Mucosa of descending colon (tissue), 3 donors: ENCODE measurements around the gene LY6G6F. TPM values are rescaled to one million over a fixed set of nuclear protein-coding genes. Genes with fewer than 3 reads are reported as not detected.

Experiments
- ATAC-seq: fragments of 200-7000 bp; cut with Tn5 transposase; one replicate; pipeline ENCODE4 v1.9.1; 2020; ENCODE audit warnings: mild to moderate bottlenecking, moderate library complexity
- DNase-seq, 3 donors: peaks; one replicate each; pipeline ENCODE4 v3.0.0-alpha.2; 2020
- H3K36me3 ChIP-seq: fragments of 200-600 bp; one replicate; pipeline ENCODE4 v1.8.0; 2021; ENCODE audit warnings: low read depth, mild to moderate bottlenecking
- H3K4me1 ChIP-seq: fragments of 200-600 bp; one replicate; pipeline ENCODE4 v1.8.0; 2021; ENCODE audit warnings: low read depth, mild to moderate bottlenecking
- H3K4me3 ChIP-seq: fragments of 200-600 bp; one replicate; pipeline ENCODE4 v1.8.0; 2021; ENCODE audit warnings: mild to moderate bottlenecking
- H3K9me3 ChIP-seq: fragments of 200-600 bp; one replicate; pipeline ENCODE4 v1.8.0; 2021; ENCODE audit warnings: mild to moderate bottlenecking
- CTCF ChIP-seq: fragments of 200-600 bp; IDR thresholded peaks from one replicate; pipeline ENCODE4 v1.8.0; 2022; ENCODE audit warnings: antibody characterized with exemption, mild to moderate bottlenecking
- intact Hi-C, 2 donors: fragments of 100-400 bp; cut with DNase I in 1 of 2; cut with micrococcal nuclease in 1 of 2; formaldehyde crosslinking; loops; one replicate each; pipeline versions ENCODE4 v1.11.0 to v1.11.1; 2022; cut with DNase I, micrococcal nuclease
- long read RNA-seq, 2 donors: library from polyadenylated mRNA; unstranded; transcript quantifications; one replicate each; pipeline ENCODE4 v2.0.0, GENCODE V29; 2019 to 2021
- total RNA-seq, 3 donors: library from RNA; stranded (reverse); fragmentation: NEBNext Ultra II Directional in 2 of 3; extraction: Animal tissue kit (Norgen Biotek cat#: 25700) in 2 of 3; gene quantifications; one replicate each; pipeline versions ENCODE4 v1.2.1 to v1.2.4, GENCODE V29; 2021 to 2023
- donor health status: DM: no; HTN: no; CAD: no; lungs with moderate emphysema.
- donor health status: DM: no; HTN: no; CAD: no.
- donor health status: DM: no; HTN: yes; CAD: no.

Gene LY6G6F
- total RNA-seq: not detected
- long read RNA-seq, donor 1: 0 reads
- long read RNA-seq, donor 2: 0 reads

GRCh38 chr6:31706599-31706998, at the start of gene LY6G6F:
LY6G6F (plus strand) TSS chr6:31706866; CDS start chr6:31706907, 41 bp downstream.
- Histone ChIP-seq H3K36me3 (no peaks in the 10 kb centered on the region), H3K4me3 (no peak within 1 kb of the TSS), H3K4me1 (peaks cover 17% of the 10 kb centered on the region), H3K9me3 (no peaks in the 10 kb centered on the region)
- ATAC-seq (no peak), DNase-seq (no peak)
- intact Hi-C loops: no loop called here
- TF ChIP-seq CTCF: no peak

GRCh38 chr6:31657406-31658157, 49.1 kb upstream of the LY6G6F start:
- Histone ChIP-seq H3K36me3 (no peaks in the 10 kb centered on the region), H3K4me1 (peaks cover 39% of the 10 kb centered on the region), H3K4me3 (no peak overlapping the region), H3K9me3 (no peaks in the 10 kb centered on the region)
- no peak for TF ChIP-seq CTCF
- DNase-seq (no peak), ATAC-seq (no peak)
- intact Hi-C loops: no loop called here

DNA sequence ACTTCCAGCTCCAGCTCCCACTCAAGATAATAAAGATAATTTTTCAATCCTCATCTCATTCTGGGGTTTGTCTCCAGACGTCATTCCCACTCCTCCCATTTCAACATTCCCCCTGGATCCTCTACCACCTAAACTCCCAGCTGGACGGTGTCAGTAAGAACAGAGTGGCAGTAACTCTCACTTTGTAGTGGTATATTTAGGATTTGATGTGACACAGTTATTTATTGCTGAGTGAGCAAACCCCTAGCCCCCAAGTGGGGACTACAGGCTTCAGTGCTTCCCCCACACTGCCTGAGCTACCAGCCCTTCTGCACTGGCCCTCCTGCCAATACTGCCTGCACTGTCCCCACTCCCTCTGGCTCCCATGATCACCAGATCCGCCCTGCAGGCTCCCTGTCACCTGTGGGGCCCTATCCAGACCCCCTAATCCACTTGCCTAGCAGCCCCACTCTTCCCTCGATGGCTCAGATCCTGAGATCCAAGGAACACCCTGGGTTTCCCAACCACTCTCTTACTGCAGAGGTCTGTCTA, 48.4 kb upstream of the LY6G6F start:
- Histone ChIP-seq H3K36me3 (no peaks in the 10 kb centered on the region), H3K4me1 (peaks cover 40% of the 10 kb centered on the region), H3K4me3 (no peak overlapping the region), H3K9me3 (no peaks in the 10 kb centered on the region)
- no peak for DNase-seq
- intact Hi-C loops: no loop called here
- TF ChIP-seq CTCF: no peak
- no peak for ATAC-seq

- intact Hi-C loops: no loop called here
- ATAC-seq (no peak), DNase-seq (no peak)
- H3K4me1 ChIP-seq: peaks cover 49% of the 10 kb centered on the region
- TF ChIP-seq CTCF: no peak
- no peaks in the 10 kb centered on the region for H3K36me3 ChIP-seq
- H3K9me3 ChIP-seq: no peaks in the 10 kb centered on the region
- H3K4me3 ChIP-seq: no peak overlapping the region
Measured at GRCh38 chr6:31658983-31659648, 47.5 kb upstream of the LY6G6F start.

DNA sequence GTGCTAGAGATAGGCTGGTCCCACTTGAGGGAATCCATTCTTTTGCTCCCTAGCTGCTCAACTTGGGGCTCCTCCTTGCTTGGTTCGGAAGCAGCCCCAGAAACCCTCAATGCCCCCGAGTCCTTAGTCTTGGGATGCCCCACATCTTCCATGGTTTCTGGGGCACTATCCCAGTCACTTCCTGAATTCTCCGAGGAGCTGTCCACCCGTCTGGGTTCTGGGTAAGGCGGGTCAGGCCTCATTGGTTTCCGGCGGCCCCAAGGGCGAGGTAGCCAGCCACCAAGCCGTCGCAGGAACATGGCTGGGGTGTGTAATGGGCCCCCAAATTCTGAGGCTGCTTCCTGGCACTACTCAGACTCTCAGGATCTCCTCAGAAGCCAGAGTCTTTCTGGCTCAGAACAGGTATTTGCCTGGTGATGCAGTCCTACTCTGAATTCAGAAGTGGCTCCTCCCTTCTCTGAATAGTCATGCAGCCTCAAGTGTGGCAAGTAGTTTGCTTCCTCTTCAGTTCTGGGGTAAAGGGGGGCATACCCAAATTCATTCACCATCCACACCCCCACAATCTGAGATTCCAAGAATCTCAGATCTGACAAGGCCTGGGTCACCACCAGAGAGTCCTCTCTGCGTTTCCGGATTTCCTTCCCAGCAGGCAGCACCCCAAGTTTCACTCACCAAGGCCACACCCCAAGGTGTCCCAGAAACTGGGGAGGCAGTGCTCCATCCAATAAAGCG, 46.9 kb upstream of the LY6G6F start:
- DNase-seq (peak in 2 of 3 donors; percentile 40 to 64), ATAC-seq (peak; percentile 38)
- H3K4me3 ChIP-seq: peak overlapping the region; percentile 59
- intact Hi-C loops: no loop called here
- no peak for TF ChIP-seq CTCF
- H3K36me3 ChIP-seq: no peaks in the 10 kb centered on the region
- H3K9me3 ChIP-seq: no peaks in the 10 kb centered on the region
- H3K4me1 ChIP-seq: peaks cover 50% of the 10 kb centered on the region
